DOHH2 (cell line): ENCODE results near the gene PTPRN2.

ENCODE experiments used
- H3F3A ChIP-seq: fragments of 200-600 bp; sonication (generic), shearing (Covaris generic); 2 replicates; pipeline ENCODE4 v1.6.0; 2016; ENCODE audit warnings: antibody characterized with exemption, mild to moderate bottlenecking; ENCODE audit not compliant: control insufficient read depth, insufficient read depth
- H3K27ac ChIP-seq: fragments of 200-600 bp; sonication (generic); 2 replicates; pipeline ENCODE4 v1.5.1; 2014; ENCODE audit warnings: low read depth, mild to moderate bottlenecking, low read length, moderate library complexity
- H3K27me3 ChIP-seq: fragments of 200-600 bp; sonication (generic); 2 replicates; pipeline ENCODE4 v1.6.1; 2014; ENCODE audit warnings: mild to moderate bottlenecking, low read length, mixed read lengths; ENCODE audit not compliant: control insufficient read depth
- H3K36me3 ChIP-seq: fragments of 200-600 bp; sonication (generic); 2 replicates; pipeline ENCODE4 v1.6.1; 2014; ENCODE audit warnings: mild to moderate bottlenecking, low read length, moderate library complexity, mixed read lengths; ENCODE audit not compliant: control insufficient read depth
- H3K4me1 ChIP-seq: fragments of 200-600 bp; sonication (generic); 2 replicates; pipeline ENCODE4 v1.6.1; 2014; ENCODE audit warnings: mild to moderate bottlenecking, low read length, mixed read lengths; ENCODE audit not compliant: control insufficient read depth
- H3K4me2 ChIP-seq: fragments of 200-600 bp; sonication (generic); 2 replicates; pipeline ENCODE4 v1.6.0; 2014; ENCODE audit warnings: mild to moderate bottlenecking, low read length, moderate library complexity
- H3K4me3 ChIP-seq: fragments of 200-600 bp; sonication (generic); 2 replicates; pipeline ENCODE4 v1.5.1; 2014; ENCODE audit warnings: mild to moderate bottlenecking, low read length, mixed read lengths
- H3K79me2 ChIP-seq: fragments of 200-600 bp; sonication (generic); 2 replicates; pipeline ENCODE4 v1.6.1; 2014; ENCODE audit warnings: mild to moderate bottlenecking, low read length, mixed read lengths; ENCODE audit not compliant: control insufficient read depth
- H3K9me2 ChIP-seq: fragments of 200-600 bp; sonication (generic); replicated peaks from 2 replicates; pipeline ENCODE4 v1.6.1; 2014; ENCODE audit warnings: mild to moderate bottlenecking, low read length, mixed read lengths; ENCODE audit not compliant: control insufficient read depth
- H3K9me3 ChIP-seq: fragments of 200-600 bp; sonication (generic); 2 replicates; pipeline ENCODE4 v1.6.1; 2014; ENCODE audit warnings: antibody characterized with exemption, low read length, mixed read lengths; ENCODE audit not compliant: control insufficient read depth, insufficient read depth
- H4K20me1 ChIP-seq: fragments of 200-600 bp; sonication (generic); 2 replicates; pipeline ENCODE4 v1.6.0; 2014; ENCODE audit warnings: low read depth, mild to moderate bottlenecking, antibody characterized with exemption, low read length, moderate library complexity; ENCODE audit not compliant: control insufficient read depth, insufficient read depth
- EZH2phosphoT487 ChIP-seq: fragments of 200-600 bp; sonication (generic); IDR thresholded peaks from 2 replicates; pipeline ENCODE4 v1.6.1; 2017; ENCODE audit warnings: borderline replicate concordance, mild to moderate bottlenecking, antibody characterized with exemption, low read length, moderate library complexity, mixed read lengths
- TF ChIP-seq, protein P1 (sequence below): fragments of 200-600 bp; sonication (generic); IDR thresholded peaks from one replicate; pipeline ENCODE4 v1.5.1; 2014; ENCODE audit warnings: antibody characterized with exemption, mild to moderate bottlenecking, low read depth, low read length; ENCODE audit not compliant: poor library complexity, severe bottlenecking

The PTPRN2 gene

DNA sequence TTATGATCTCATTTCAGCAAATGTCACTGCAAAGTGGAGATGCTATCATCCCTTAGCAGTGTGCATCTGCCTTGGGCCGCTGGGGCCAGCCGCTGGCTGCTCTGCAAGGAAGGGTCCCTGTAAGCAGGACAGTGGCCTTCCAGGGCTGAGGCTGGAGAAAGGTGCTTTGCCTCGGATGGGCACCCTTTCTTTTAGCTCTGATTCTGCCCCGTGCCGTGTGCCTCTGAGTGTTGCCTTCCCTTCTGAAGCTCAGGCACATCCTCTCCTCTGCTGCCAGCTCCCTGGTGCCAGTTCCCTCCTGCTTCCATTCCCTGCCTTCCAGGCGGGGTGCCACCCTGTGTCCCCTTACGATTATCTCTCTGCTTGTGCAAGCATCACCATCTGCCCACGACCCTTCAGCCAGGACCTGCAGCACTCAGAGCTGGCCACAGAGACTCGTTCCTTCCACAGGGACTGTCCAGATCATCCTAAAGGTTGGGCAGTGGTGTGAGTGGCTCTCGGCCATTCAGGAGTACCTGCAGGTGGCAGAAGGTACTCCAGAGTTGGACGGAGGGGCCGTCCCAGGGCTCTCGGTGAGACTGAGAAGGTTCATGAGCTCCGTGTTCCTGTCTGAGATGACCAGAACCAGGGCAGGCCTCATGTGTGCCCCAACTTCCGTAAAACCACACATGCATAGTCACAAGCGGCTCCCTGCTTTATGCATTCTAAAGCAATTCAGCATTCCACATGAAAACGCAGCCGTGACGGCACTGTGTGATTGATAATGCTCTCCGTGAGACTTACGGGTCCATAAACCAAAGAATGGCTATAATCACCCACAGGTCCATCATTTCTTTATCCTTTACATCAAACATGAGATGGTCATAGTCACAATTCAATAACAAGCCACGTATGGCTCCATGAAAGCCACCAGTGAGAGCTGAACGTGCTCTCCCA is 879.4 kb downstream of the PTPRN2 start:
- H3K36me3 ChIP-seq: no peaks in the 10 kb centered on the region
- H4K20me1 ChIP-seq: no peaks in the 10 kb centered on the region
- H3K27ac ChIP-seq: no peak overlapping the region
- H3K79me2 ChIP-seq: no peaks in the 10 kb centered on the region
- no peaks in the 10 kb centered on the region for H3K4me1 ChIP-seq
- no peaks in the 10 kb centered on the region for H3F3A ChIP-seq
- H3K4me2 ChIP-seq: no peak overlapping the region
- no peak for TF ChIP-seq EZH2phosphoT487
- TF ChIP-seq, protein P1, sequence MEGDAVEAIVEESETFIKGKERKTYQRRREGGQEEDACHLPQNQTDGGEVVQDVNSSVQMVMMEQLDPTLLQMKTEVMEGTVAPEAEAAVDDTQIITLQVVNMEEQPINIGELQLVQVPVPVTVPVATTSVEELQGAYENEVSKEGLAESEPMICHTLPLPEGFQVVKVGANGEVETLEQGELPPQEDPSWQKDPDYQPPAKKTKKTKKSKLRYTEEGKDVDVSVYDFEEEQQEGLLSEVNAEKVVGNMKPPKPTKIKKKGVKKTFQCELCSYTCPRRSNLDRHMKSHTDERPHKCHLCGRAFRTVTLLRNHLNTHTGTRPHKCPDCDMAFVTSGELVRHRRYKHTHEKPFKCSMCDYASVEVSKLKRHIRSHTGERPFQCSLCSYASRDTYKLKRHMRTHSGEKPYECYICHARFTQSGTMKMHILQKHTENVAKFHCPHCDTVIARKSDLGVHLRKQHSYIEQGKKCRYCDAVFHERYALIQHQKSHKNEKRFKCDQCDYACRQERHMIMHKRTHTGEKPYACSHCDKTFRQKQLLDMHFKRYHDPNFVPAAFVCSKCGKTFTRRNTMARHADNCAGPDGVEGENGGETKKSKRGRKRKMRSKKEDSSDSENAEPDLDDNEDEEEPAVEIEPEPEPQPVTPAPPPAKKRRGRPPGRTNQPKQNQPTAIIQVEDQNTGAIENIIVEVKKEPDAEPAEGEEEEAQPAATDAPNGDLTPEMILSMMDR: no peak
- no peak overlapping the region for H3K4me3 ChIP-seq
- no peaks in the 10 kb centered on the region for H3K9me2 ChIP-seq
- no peaks in the 10 kb centered on the region for H3K27me3 ChIP-seq
- peaks cover 2% of the 10 kb centered on the region; the same call in 1 of the 2 replicates for H3K9me3 ChIP-seq

DNA sequence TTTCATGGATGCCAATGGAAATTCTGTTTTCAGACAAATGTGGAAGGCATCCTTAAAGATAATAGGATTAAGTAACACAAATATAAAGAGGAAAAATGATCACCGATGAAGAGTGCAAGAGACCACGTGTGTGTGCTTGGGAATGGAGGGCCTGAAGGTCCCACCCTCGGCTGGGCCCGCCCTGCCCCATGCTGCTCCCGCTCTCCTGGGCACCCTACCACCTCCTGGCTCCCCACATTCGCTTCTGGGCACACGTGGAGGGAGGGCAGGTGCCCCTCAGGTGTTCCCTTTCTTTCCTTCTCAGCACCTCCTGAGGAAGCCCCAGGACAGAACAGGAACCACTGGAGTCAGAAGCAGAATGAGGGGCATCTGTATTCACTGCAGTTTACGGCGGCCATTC is 883.3 kb downstream of the PTPRN2 start:
- Histone ChIP-seq H3F3A (no peaks in the 10 kb centered on the region), H3K4me3 (no peak overlapping the region), H3K4me2 (no peak overlapping the region), H4K20me1 (no peaks in the 10 kb centered on the region), H3K27me3 (no peaks in the 10 kb centered on the region), H3K4me1 (no peaks in the 10 kb centered on the region), H3K36me3 (no peaks in the 10 kb centered on the region), H3K9me3 (no peaks in the 10 kb centered on the region; the same call in 1 of the 2 replicates), H3K79me2 (no peaks in the 10 kb centered on the region), H3K9me2 (no peaks in the 10 kb centered on the region), H3K27ac (no peak overlapping the region)
- TF ChIP-seq, protein P1: no peak
- no peak for TF ChIP-seq EZH2phosphoT487

DNA sequence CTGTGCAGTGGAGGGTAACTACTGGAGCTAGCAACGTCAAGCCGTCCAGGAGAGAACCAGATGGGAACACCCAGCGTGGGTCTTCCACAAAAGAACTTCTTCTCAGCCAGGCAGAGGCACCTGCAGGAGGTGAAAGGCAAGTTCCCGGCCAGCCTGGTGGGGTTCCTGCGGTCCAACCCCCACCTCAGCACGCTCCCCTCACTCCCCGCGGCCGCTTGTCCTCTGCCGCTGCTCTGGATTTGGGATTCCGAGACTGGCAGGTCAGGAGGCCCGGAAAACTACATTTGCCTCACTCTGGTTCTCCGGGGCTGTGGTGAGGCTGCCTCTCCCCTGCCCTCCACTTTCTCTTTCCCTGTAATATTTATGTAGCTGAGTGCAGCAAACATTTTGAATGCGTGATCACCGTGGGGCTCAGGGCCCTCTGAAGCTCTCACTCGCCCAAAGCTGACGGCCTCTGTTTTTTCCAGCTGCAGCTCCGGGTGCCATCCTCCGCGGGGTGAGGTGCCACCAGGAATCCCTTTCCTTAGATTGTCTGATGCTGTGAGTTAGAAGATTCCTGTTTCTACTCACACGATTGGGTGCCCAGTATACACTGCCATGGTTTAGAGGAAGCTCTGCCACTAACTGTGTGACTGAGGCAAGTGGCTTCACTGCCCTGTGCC is 884.0 kb downstream of the PTPRN2 start:
- Histone ChIP-seq H3K79me2 (no peaks in the 10 kb centered on the region), H3K27me3 (no peaks in the 10 kb centered on the region), H3K36me3 (no peaks in the 10 kb centered on the region), H4K20me1 (no peaks in the 10 kb centered on the region), H3K9me3 (no peaks in the 10 kb centered on the region; the same call in 1 of the 2 replicates), H3K4me3 (no peak overlapping the region), H3K9me2 (no peaks in the 10 kb centered on the region), H3K27ac (no peak overlapping the region), H3F3A (no peaks in the 10 kb centered on the region), H3K4me1 (no peaks in the 10 kb centered on the region), H3K4me2 (no peak overlapping the region)
- TF ChIP-seq, protein P1: no peak
- no peak for TF ChIP-seq EZH2phosphoT487
